Gastrocnemius medialis (tissue), 4 donors: ENCODE data around the gene SDHA.
"Not testable (repeated sequence)": the region's sequence is repeated elsewhere in the genome, so short reads cannot be mapped to it uniquely, and the experiment has no call there.

Source experiments
- CTCF ChIP-seq, 5 experiments: fragments of 450-650 bp in 3 of 5; fragments of 200-600 bp in 2 of 5; sonication (generic) in 2 of 5; IDR thresholded peaks in 4 of 5; conservative IDR thresholded peaks in 1 of 5; 1 replicate in 4 of 5; 2 replicates in 1 of 5; pipeline ENCODE4 v1.5.1; 2016 to 2019; ENCODE audit warnings: antibody characterized with exemption in 5 of 5, mild to moderate bottlenecking in 3 of 5, moderate library complexity in 3 of 5
- POLR2A ChIP-seq, 2 donors: fragments of 450-650 bp; IDR thresholded peaks; one replicate each; pipeline ENCODE4 v1.6.1; 2017; ENCODE audit warnings: antibody characterized with exemption in 2 of 2, mild to moderate bottlenecking in 2 of 2, moderate library complexity in 2 of 2

- not testable (repeated sequence) for TF ChIP-seq POLR2A (IDR thresholded peaks at IDR 0.05); CTCF (IDR thresholded peaks at IDR 0.05 in 4 of 5, conservative IDR thresholded peaks at IDR 0.05 in 1 of 5)
Measured at GRCh38 chr5:250396-250795, 32.3 kb downstream of the SDHA start.
